ENCODE measurements around the gene SCARB1. TPM values are rescaled to one million over a fixed set of nuclear protein-coding genes. Genes with fewer than 3 reads are reported as not detected.

SCARB1 gene
- total and polyA plus RNA-seq, 2 donors = 7.8 to 39.6 TPM

GRCh38 chr12:124821252-124822200 is 42.1 kb downstream of the SCARB1 start:
- H3K4me3 ChIP-seq (ENCODE audit: low read depth, low read length) = no peak overlapping the region
- H3K36me3 ChIP-seq (ENCODE audit: insufficient read depth) = no peaks in the 10 kb centered on the region
- WGBS = 90% methylated on average over 16 of the region's 16 CpGs
- H3K27ac ChIP-seq (ENCODE audit: low read depth) = no peak overlapping the region
- no peak for DNase-seq (ENCODE audit: extremely low spot score)
- no peaks in the 10 kb centered on the region for H3K4me1 ChIP-seq (ENCODE audit: insufficient read depth)

DNA sequence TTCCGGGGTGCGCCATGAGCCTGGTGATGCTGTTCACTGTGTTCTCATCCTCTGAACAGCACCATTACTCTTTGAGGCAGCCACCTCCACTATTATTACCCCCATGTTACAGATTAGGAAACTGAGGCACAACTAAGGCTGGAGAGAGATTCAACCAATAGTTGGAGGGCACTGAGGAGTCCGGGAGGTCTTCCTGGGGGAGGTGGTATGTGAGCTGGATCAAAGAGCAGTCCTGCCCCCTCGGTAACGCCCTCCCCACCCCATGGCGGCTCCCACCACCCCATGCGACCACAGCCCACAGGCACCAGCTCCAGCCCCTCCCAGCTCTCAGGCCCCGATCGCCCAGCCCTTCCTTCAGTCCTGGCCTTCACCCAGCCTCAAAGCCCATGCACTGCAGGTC is 43.5 kb downstream of the SCARB1 start:
- DNase-seq (ENCODE audit: extremely low spot score) = no peak
- Histone ChIP-seq H3K4me3 (ENCODE audit: low read depth, low read length) (no peak overlapping the region), H3K27ac (ENCODE audit: low read depth) (no peak overlapping the region), H3K4me1 (ENCODE audit: insufficient read depth) (no peaks in the 10 kb centered on the region), H3K36me3 (ENCODE audit: insufficient read depth) (no peaks in the 10 kb centered on the region)
- WGBS = 94% methylated on average over 9 of the region's 9 CpGs

DNA sequence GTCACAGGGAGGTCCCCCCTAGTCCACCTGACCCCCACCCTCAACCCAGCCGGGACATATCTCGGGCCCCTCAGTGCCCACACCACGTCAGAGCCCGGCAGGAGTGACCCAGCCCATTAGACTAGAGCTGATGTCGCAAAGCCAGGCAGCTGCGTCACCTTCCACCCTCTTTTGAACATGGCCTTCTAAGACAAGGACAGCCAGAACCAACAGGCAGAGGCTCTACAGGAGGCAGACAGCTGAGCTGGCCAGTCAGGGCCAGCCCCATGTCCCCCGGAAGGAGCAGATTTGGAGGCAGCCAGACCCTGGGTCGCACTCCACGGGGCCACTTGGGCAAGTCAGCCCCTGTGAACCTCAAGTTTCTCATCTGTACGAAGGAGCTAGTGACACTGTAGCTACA is 44.1 kb downstream of the SCARB1 start:
- no peak overlapping the region for H3K4me3 ChIP-seq (ENCODE audit: low read depth, low read length)
- no peaks in the 10 kb centered on the region for H3K4me1 ChIP-seq (ENCODE audit: insufficient read depth)
- DNase-seq (ENCODE audit: extremely low spot score) = no peak
- H3K36me3 ChIP-seq (ENCODE audit: insufficient read depth) = no peaks in the 10 kb centered on the region
- whole genome bisulfite sequencing = 95% methylated on average over 10 of the region's 10 CpGs
- H3K27ac ChIP-seq (ENCODE audit: low read depth) = no peak overlapping the region

GRCh38 chr12:124819080-124819479 is 44.6 kb downstream of the SCARB1 start:
- DNase-seq (ENCODE audit: extremely low spot score) = no peak
- H3K36me3 ChIP-seq (ENCODE audit: insufficient read depth) = no peaks in the 10 kb centered on the region
- 78% methylated on average over 5 of the region's 5 CpGs for WGBS

DNA sequence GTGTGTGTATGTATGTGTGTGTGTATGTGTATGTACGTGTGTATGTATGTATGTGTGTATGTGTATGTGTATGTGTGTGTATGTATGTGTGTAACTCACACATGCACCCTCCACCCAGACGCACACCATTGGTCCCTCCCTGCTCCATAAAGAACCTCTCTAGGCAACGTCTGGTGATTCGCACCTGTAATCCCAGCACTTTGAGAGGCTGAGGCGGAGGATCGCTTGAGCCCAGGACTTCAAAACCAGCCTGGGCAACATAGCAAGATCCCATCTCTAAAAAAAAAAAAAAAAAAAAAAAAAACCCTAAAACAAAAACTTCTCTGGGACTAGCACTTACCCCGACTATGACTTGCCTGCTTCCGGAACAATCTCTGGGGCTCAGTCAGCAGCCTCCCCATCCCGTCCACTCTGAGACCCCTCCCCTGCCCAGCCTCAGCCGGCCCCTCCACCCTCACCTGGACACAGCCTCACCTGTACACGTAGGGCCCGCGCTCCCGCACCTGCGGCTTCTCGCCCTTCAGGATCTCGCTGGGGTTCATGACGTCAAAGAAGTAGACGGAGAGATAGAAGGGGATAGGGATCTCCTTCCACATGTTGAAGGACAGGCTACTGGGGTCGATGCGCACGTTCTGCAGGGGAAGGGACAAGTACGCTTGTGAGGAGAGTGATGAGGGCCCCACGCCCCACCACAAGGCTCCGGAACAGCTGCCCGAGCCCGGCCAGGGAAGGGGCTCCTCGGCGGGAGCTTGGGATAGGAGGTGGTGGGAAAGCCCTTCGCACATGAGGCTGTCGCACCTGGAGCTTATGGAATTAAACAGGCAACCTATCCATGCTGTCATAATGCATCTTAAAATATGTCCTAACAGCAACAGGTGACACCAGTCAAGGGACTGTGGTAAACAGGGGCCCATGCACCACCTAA is 46.3 kb downstream of the SCARB1 start:
- no peak for DNase-seq (ENCODE audit: extremely low spot score)
- WGBS = 95% methylated on average over 31 of the region's 31 CpGs
- Histone ChIP-seq H3K4me3 (ENCODE audit: low read depth, low read length) (no peak overlapping the region), H3K4me1 (ENCODE audit: insufficient read depth) (no peaks in the 10 kb centered on the region), H3K27ac (ENCODE audit: low read depth) (no peak overlapping the region), H3K36me3 (ENCODE audit: insufficient read depth) (no peaks in the 10 kb centered on the region)

More at GRCh38 chr12:124819080-124819479, 44.6 kb downstream of the SCARB1 start:
- Histone ChIP-seq H3K4me3 (ENCODE audit: low read depth, low read length) (no peak overlapping the region), H3K4me1 (ENCODE audit: insufficient read depth) (no peaks in the 10 kb centered on the region), H3K27ac (ENCODE audit: low read depth) (no peak overlapping the region)

- 90% methylated on average over 15 of the region's 15 CpGs for WGBS
- no peaks in the 10 kb centered on the region for H3K4me1 ChIP-seq (ENCODE audit: insufficient read depth)
- no peaks in the 10 kb centered on the region for H3K36me3 ChIP-seq (ENCODE audit: insufficient read depth)
- H3K27ac ChIP-seq (ENCODE audit: low read depth) = no peak overlapping the region
- DNase-seq (ENCODE audit: extremely low spot score) = no peak
- no peak overlapping the region for H3K4me3 ChIP-seq (ENCODE audit: low read depth, low read length)
Observed at GRCh38 chr12:124816295-124816854, 47.3 kb downstream of the SCARB1 start.

GRCh38 chr12:124814741-124815613 is 48.7 kb downstream of the SCARB1 start:
- 84% methylated on average over 38 of the region's 38 CpGs for WGBS
- DNase-seq (ENCODE audit: extremely low spot score) = no peak

GRCh38 chr12:124813782-124814181 is 49.9 kb downstream of the SCARB1 start:
- Histone ChIP-seq H3K4me3 (ENCODE audit: low read depth, low read length) (no peak overlapping the region), H3K27ac (ENCODE audit: low read depth) (no peak overlapping the region), H3K4me1 (ENCODE audit: insufficient read depth) (no peaks in the 10 kb centered on the region), H3K36me3 (ENCODE audit: insufficient read depth) (no peaks in the 10 kb centered on the region)
- WGBS = 97% methylated on average over 3 of the region's 3 CpGs
- no peak for DNase-seq (ENCODE audit: extremely low spot score)

More at GRCh38 chr12:124814741-124815613, 48.7 kb downstream of the SCARB1 start:
- no peaks in the 10 kb centered on the region for H3K36me3 ChIP-seq (ENCODE audit: insufficient read depth)
- H3K4me1 ChIP-seq (ENCODE audit: insufficient read depth) = no peaks in the 10 kb centered on the region
- no peak overlapping the region for H3K4me3 ChIP-seq (ENCODE audit: low read depth, low read length)
- no peak overlapping the region for H3K27ac ChIP-seq (ENCODE audit: low read depth)

GRCh38 chr12:124812979-124813378 is 50.7 kb downstream of the SCARB1 start:
- 97% methylated on average over 2 of the region's 2 CpGs for WGBS
- Histone ChIP-seq H3K36me3 (ENCODE audit: insufficient read depth) (no peaks in the 10 kb centered on the region), H3K27ac (ENCODE audit: low read depth) (no peak overlapping the region)

DNA sequence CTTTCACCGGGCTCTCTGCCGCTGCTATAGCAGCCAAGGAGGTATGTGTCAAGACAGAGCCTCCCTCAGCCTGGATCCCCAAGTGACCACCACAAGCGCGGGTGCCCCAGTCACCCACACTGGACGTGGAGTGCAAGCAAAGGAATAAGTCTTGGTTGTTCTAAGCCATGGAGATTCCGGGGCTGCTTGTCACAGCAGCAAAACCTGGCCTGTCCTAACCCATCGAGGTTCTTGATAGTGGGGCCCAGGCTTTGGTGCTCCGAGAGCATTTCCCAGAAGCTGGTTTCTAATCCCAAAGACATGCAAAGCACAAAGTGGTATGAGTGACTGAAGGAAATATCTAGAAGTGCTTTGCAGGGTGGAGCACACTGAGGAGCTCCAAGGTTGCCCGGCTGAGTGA is 51.3 kb downstream of the SCARB1 start:
- H3K36me3 ChIP-seq (ENCODE audit: insufficient read depth) = no peaks in the 10 kb centered on the region
- no peak for DNase-seq (ENCODE audit: extremely low spot score)
- no peak overlapping the region for H3K27ac ChIP-seq (ENCODE audit: low read depth)
- 98% methylated on average over 9 of the region's 9 CpGs for WGBS
- H3K4me1 ChIP-seq (ENCODE audit: insufficient read depth) = no peaks in the 10 kb centered on the region
- H3K4me3 ChIP-seq (ENCODE audit: low read depth, low read length) = no peak overlapping the region

More at GRCh38 chr12:124812979-124813378, 50.7 kb downstream of the SCARB1 start:
- no peaks in the 10 kb centered on the region for H3K4me1 ChIP-seq (ENCODE audit: insufficient read depth)
- no peak for DNase-seq (ENCODE audit: extremely low spot score)
- H3K4me3 ChIP-seq (ENCODE audit: low read depth, low read length) = no peak overlapping the region

- WGBS = 89% methylated on average over 13 of the region's 13 CpGs
- no peak overlapping the region for H3K27ac ChIP-seq (ENCODE audit: low read depth)
- H3K4me1 ChIP-seq (ENCODE audit: insufficient read depth) = no peaks in the 10 kb centered on the region
- DNase-seq (ENCODE audit: extremely low spot score) = no peak
- H3K4me3 ChIP-seq (ENCODE audit: low read depth, low read length) = no peak overlapping the region
- no peaks in the 10 kb centered on the region for H3K36me3 ChIP-seq (ENCODE audit: insufficient read depth)
Observed at GRCh38 chr12:124811633-124812032, 52.0 kb downstream of the SCARB1 start.

- Histone ChIP-seq H3K27ac (ENCODE audit: low read depth) (no peak overlapping the region), H3K4me3 (ENCODE audit: low read depth, low read length) (no peak overlapping the region), H3K36me3 (ENCODE audit: insufficient read depth) (no peaks in the 10 kb centered on the region), H3K4me1 (ENCODE audit: insufficient read depth) (no peaks in the 10 kb centered on the region)
- WGBS = 95% methylated on average over 8 of the region's 8 CpGs
- DNase-seq (ENCODE audit: extremely low spot score) = no peak
Observed at GRCh38 chr12:124809878-124810277, 53.8 kb downstream of the SCARB1 start.
